Stimulated activated CD4-positive, alpha-beta T cell treated with anti-CD3 and anti-CD28 coated beads, Interleukin-15, amount 100 ng/mL, for 48 hours (primary cell): ENCODE results near the gene ANKRD30A.
"Not testable (repeated sequence)": the region's sequence is repeated elsewhere in the genome, so short reads cannot be mapped to it uniquely, and the experiment has no call there.

Source experiments
- DNase-seq, 2 donors: peaks; one replicate each; pipeline ENCODE4 v3.0.0-alpha.2; 2020; ENCODE audit warnings: low read depth in 2 of 2

The ANKRD30A gene

DNA sequence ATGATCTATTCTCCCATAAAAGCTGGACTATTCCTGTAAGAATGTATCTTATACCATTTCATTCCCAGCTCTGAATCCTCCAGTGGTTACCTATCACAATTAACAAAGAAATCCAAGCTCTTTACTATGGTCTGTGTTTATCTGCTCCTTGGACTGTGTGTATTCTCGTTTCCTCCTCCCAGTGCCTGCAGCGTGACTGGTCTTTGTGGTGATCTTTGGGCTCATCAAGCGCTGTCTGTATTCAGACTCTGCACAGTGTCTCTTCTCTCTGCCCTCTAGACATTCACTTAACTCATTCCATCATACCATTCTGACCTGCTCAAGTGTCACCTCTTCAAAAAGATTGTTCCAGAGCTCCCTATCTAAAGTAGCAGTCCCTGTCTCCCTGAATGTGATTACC, 130.4 kb downstream of the ANKRD30A start:
- not testable (repeated sequence) for DNase-seq

DNA sequence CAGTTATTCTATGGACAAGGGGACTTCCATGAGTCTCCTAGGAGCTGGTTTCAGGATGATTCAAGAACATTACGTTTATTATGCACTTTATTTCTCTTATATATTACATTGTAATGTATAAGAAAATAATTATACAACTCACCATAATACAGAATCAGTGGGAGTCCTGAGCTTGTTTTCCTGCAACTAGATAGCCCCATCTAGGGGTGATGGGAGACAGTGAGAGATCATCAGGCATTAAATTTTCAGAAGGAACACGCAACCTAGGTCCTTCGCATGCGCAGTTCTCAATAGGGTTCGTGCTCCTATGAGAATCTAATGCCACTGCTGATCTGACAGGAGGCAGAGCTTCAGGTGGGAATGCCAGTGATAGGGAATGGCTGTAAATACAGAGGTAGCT, 137.9 kb downstream of the ANKRD30A start:
- DNase-seq = no peak

DNA sequence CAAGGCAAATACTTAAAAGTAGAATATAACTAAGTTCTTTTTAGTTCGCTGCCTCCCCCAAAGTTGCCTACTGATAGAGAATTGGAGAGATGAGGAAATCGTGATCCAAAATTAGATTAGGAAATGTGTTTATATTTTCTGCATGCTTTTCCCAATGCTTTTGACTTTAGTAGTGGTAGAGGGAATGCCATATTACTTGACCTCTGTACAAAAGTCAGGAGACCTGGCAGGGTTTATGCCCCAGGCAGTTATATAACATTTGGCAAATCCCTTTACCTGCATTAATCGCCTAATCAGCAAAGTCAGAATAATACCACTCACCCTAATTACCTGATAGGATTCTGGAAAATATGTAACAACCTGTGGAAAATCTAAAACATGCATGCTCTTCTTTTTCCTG, 142.9 kb downstream of the ANKRD30A start:
- no peak for DNase-seq

DNA sequence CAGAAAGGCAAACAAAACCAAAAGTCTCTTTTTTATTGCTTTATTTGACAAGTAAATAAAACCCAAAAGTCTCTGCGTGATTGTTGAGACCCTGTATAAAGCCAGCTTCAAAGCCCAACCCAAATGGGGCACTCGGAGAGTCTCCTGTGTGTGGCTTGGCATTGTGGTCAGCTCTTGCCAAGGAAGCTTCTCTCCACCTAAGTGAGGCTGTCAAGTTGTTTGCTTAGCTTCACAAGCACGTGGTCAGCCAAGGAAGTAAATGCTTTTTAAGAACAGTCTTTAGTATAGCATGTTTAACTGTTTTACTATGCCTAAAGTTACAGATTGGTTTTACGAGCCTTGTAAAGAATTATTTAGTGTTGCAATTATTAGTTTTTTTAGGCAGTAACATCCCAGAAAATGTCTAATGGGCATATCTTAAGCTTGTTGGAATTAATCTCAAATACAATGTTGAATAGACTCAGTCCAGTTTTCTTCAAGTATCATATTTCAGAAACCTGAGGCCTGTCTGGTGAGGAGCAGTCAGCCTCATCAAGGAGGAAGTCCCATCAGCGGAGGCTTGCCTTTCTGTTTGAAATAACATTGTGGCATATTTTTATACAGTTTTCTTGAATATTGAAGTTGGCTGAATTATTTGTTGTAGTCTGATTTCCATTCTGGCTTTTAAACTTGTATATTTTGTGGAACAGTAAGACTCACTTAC, 144.3 kb downstream of the ANKRD30A start:
- no peak for DNase-seq

DNA sequence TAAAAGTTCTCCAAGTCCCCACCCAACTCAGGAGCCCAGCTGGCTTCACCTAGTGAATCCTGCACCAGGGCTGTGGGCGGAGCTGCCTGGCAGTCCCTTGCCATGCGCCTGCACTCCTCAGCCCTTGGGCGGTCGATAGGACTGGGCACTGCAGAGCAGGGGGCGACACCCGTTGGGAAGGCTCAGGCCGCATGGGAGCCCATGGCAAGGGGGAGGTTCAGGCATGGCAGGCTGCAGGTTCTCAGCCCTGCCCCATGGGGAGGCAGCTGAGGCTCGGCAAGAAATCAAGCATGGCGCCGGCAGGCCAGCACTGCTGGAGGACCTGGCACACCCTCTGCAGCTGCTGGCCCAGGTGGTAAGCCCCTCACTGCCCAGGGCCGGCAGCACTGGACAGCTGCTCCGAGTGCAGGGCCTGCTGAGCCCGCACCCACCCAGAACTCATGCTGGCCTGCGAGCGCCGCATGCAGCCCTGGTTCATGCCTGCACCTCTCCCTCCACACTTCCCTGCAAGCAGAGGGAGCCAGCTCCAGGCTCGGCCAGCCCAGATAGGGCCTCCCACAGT, 149.9 kb downstream of the ANKRD30A start:
- DNase-seq = no peak

DNA sequence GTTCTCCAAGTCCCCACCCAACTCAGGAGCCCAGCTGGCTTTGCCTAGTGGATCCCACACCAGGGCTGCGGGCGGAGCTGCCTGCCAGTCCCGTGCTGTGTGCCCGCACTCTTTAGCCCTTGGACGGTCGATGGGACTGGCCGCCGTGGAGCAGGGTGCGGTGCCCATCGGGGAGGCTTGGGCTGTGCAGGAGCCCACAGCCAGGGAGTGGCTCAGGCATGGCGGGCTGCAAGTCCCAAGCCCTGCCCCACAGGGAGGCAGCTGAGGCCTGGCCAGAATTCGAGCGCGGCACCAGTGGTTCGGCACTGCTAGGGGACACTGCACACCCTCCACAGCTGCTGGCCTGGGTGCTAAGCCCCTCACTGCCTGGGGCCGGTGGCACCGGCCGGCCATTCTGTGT, 159.7 kb downstream of the ANKRD30A start:
- no peak for DNase-seq

DNA sequence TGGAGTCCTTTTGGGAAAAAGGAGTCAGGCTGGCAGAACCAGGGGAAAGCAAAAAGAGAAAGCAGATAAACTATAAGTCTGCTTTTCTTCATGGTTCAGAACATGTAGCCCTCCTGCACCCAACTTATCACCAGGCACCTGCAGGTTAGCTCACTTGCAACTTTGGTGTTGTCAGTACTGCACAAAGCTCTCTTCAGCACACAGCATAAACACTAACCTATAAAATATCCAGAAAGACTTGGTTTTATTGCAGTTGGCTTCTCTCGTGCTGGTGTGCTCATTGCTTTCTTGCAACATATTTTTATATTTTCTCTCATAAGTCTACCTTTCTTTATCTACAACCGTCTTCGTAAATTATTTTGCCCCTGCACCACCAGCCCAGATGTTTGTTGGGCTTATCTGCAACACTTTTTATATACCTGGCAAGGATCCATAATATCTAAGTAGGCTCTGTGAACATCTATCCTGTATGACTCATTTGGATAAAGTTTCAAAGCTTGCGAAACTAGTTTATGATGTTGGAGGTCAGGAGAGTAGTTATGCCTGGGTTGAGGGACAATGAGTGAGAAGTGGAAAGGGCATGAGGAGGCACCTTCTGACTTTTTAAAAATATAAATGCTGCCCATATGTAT, 164.6 kb downstream of the ANKRD30A start:
- no peak for DNase-seq

DNA sequence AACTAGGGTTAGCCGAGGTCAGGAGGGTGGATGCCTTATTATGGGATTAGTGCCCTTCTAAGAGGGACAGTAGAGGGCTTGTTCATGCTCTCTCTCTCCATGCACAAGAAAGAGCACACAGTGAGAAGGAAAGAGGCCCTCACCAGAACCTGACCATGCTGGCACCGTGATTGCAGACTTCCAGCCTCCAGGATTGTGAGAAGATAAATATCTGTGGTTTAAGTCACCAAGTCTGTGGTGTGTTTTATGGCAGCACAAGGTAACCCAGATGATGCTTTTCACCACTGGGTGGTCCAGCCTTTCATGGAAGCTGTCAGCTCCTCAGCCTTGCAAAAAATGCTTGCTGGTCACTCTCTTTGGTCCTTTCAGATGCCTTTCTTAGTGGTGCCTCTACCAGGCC, 175.9 kb downstream of the ANKRD30A start:
- DNase-seq = no peak

DNA sequence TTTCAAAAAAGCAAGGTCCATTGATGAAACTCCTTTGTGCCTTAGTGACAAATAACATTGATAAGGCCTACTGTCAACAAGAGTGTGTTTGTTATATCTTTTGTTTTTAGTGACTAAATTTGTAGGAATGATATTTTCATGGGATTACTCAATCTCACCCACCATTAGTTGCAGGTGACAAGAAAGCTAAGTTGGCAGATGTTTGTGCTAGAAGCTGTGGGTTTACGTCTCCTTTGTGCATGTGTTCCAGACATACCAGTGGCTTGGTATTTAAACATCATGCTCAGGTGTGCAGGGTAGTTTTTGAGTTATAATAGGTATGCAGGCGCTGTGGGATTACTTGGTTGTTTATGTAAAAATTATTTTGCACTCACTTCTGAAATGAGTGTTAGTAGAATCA, 178.6 kb downstream of the ANKRD30A start:
- no peak for DNase-seq

DNA sequence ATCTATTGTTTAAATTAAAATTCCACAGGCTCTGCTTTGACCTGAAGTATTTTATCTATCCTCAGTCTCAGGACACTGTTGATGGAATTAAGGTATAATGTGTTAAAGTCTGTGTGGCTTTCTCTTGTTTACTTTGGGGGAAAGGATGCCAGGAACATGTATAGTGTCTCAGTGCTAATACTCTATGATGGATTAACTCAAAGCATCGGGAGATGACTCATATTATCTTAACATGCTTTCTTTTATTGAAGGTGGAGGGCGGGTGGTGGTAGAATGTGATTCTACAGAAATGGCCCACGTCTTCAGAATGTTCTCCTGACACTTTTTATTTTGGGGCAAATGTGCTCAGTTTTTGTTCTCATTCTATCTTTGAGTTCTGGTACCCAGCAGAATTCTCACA, 189.0 kb downstream of the ANKRD30A start:
- DNase-seq = no peak

DNA sequence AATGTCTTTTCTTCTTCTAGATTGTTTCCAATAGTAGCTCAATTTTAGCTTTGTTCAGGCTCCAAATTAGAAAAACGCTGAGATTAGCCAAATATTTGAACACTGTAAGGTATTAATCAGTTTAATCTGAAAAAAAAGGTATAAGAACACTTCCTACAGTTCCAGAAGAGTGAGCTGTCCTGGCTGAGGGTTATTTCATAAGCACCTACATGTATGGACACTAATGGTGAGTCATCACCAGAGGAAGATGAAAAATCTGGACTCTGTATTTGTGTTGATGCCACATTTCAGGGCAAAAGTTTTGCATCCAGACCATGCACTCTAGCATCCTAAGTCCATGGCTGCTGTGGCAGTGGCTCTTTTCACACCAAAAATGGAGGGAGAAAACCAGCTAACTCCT, 189.5 kb downstream of the ANKRD30A start:
- DNase-seq = no peak

DNA sequence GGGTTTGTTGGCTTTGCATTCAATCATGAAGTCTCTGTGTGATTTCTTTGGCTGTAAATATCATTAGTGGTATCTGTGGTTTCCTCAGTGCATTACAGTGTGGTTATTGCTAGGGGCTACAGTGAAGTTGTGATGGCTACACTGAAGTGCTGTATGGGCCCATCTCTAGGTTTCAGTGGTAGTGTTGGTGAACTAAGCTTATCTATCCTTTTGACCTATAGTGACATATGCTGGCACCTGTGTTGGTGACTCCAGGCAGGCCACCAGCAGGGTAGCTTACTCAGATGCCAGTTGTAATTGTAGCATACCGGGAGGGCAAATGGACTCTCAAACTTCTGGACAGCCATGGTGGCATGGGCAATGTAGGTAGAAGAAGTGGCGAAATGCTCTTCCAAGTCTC, 219.0 kb downstream of the ANKRD30A start:
- no peak for DNase-seq

DNA sequence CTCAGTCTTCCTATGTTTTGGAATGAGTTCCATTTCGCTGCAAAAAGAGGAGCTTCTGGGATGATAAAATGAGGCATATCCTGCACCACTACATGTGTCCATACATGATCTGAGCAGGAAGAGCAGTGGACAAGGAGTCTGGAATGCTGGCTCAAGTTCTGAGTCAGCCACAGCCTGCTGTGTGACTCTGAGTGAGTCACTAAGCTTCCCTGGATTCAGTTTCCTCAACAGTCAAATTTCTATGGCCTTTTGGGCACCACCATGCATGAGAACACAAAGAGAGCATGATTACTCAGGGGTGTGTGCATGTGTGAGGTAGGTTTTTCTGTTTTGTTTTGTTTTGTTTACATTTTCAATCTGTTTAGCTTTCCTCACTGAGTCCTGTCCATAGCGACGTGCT, 254.6 kb downstream of the ANKRD30A start:
- no peak for DNase-seq

DNA sequence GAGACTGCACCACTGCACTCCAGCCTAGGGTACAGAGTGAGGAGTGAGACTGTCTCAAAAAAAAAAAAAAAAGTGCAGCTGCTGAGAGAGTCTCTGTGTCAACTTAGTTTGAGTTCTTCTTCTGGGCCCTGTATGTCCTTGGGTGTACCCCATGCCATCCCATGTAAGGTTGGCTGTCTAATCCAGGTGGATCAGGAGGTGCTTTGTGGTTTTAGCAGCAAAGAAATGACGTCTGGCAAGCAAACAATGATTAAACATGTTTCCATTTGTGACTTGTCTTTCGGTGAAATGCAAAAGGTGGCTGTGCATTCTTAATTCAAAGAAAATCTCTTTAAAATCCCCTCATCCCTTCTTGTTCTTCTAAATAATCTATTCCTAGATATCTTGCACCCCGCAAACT, 255.9 kb downstream of the ANKRD30A start:
- no peak for DNase-seq

DNA sequence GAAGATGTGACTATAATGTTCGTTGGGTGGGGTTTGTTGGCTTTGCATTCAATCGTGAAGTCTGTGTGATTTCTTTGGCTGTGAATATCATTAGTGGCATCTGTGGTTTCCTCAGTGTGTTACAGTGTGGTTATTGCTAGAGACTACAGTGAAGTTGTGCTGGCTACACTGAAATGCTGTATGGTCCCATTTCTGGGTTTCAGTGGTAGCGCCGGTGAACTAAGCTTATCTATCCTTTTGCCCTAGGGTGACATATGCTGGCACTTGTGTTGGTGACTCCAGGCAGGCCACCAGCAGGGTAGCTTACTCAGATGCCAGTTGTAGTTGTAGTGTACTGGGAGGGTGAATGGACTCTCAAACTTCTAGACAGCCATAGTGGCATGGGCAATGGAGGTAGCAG, 259.5 kb downstream of the ANKRD30A start:
- DNase-seq = no peak

DNA sequence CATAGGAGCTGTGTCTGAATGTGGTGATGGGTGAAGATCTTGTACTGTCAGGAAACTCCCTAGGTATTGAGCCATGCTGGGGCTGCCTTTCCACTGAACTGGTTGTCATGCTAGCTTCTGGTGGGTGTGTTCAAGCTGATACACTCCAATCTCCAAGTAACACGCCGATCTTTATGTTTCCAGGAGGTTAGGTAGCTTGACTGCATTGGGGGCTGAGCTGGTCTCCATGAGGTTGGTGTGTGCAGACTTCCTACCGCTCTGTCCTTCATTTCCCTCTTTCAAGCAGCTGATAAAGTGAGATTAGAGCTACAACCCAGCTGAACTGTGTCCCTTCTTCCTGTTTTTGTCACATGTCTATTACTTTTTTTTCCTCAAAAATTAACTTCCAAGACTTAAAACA, 265.5 kb downstream of the ANKRD30A start:
- DNase-seq = no peak

DNA sequence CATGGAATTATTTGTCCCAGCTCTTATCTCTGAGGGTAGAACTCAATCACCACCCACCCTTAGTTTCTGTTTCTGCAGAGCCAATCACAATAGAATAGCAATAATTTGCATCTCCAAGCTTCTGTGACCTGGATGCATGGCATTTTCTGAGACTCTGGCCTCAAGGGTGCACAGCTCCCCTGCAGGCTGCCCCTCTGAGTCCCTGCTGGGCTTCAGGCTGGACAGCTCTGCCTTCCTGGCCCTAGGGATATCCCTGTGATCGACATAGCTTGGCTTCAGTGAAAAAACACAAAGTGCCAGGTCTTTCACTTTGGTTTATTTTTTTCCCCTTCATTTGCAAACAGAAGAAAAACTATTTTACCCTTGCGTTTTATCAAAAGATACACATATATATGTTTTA, 275.4 kb downstream of the ANKRD30A start:
- not testable (repeated sequence) for DNase-seq

DNA sequence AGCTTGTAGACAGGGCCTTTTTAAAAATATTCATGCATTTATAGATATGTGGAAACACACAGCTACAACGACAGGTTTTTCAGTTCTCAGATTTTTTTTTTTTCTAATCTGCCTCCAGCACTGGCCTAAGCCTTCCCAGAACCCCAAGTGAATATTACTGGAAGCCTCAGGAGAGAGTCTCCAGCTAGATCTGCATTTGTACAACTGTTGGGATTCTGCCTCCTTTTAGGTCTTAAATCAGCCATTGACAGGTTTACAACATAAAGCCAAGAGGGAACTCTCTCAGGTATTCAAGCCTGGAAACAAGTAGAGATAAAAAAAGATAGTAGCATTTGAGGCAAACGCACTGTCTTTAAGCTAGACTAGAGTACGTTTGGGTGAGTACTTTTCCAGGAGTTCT, 275.8 kb downstream of the ANKRD30A start:
- no peak for DNase-seq

DNA sequence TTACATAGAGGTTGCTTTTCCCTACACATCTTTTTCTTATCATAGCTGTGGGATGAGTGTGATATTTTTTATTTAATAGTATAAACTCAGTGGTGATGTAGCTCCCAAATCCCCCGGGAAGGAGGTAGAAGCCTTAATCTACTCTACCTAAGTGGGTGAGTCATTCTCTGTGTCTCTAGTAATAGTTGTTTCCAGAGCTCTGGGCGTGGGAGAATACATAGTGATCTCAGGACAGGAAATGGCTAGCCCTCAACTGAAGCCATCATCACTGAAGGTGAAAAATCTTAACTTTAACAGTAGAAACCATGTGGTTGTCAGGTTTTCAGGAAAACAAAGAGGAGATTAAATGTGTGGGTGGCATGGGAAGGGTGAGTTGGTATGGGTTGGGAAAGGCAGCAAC, 278.4 kb downstream of the ANKRD30A start:
- no peak for DNase-seq
